Measurements from ENCODE around the gene ADI1. TPM values are rescaled to one million over a fixed set of nuclear protein-coding genes. Genes with fewer than 3 reads are reported as not detected.

The ADI1 gene
- total RNA-seq, 1 donor from 2014 or later = 21.6 TPM

GRCh38 chr2:3545788-3546478 is 26.6 kb upstream of the ADI1 start:
- no peak overlapping the region for H3K27ac Mint-ChIP-seq (ENCODE audit: unreplicated experiment)
- TF ChIP-seq, protein P1, sequence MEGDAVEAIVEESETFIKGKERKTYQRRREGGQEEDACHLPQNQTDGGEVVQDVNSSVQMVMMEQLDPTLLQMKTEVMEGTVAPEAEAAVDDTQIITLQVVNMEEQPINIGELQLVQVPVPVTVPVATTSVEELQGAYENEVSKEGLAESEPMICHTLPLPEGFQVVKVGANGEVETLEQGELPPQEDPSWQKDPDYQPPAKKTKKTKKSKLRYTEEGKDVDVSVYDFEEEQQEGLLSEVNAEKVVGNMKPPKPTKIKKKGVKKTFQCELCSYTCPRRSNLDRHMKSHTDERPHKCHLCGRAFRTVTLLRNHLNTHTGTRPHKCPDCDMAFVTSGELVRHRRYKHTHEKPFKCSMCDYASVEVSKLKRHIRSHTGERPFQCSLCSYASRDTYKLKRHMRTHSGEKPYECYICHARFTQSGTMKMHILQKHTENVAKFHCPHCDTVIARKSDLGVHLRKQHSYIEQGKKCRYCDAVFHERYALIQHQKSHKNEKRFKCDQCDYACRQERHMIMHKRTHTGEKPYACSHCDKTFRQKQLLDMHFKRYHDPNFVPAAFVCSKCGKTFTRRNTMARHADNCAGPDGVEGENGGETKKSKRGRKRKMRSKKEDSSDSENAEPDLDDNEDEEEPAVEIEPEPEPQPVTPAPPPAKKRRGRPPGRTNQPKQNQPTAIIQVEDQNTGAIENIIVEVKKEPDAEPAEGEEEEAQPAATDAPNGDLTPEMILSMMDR (IDR thresholded peaks at IDR 0.05; ENCODE audit: unreplicated experiment) = no peak
- no peaks in the 10 kb centered on the region for H3K27me3 Mint-ChIP-seq (ENCODE audit: unreplicated experiment)
- peaks cover 62% of the 10 kb centered on the region for H3K36me3 Mint-ChIP-seq (ENCODE audit: low read depth, unreplicated experiment)
- no peaks in the 10 kb centered on the region for H3K9me3 Mint-ChIP-seq (ENCODE audit: unreplicated experiment)
- DNase-seq (ENCODE audit: low spot score) = no peak
- H3K4me1 Mint-ChIP-seq (ENCODE audit: unreplicated experiment) = no peaks in the 10 kb centered on the region
- no peak overlapping the region for H3K4me3 Mint-ChIP-seq (ENCODE audit: unreplicated experiment)

GRCh38 chr2:3543023-3543683 is 23.8 kb upstream of the ADI1 start:
- no peak for DNase-seq (ENCODE audit: low spot score)
- no peak overlapping the region for H3K27ac Mint-ChIP-seq (ENCODE audit: unreplicated experiment)

DNA sequence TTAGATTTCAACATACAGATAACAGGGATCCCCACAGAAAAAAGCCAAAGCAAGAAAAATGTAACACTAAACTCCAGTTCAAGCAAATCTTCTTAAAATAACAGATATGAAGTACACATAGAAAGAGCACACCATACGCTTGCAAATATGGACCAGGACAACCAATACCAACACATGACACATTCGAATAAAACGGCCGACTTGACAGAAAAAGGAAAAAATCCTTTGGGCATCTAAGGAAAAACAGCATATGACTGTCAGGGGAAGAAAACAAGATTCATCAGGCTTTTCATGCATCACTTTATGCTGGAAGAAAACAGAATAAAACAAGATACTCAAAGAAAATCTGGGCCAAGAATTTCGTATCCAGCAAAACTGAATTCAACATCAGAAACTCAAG is 22.8 kb upstream of the ADI1 start:
- Mint-ChIP-seq H3K9me3 (ENCODE audit: unreplicated experiment) (no peaks in the 10 kb centered on the region), H3K27ac (ENCODE audit: unreplicated experiment) (no peak overlapping the region), H3K27me3 (ENCODE audit: unreplicated experiment) (no peaks in the 10 kb centered on the region), H3K4me1 (ENCODE audit: unreplicated experiment) (no peaks in the 10 kb centered on the region), H3K4me3 (ENCODE audit: unreplicated experiment) (no peak overlapping the region), H3K36me3 (ENCODE audit: low read depth, unreplicated experiment) (peaks cover 30% of the 10 kb centered on the region)
- no peak for DNase-seq (ENCODE audit: low spot score)
- TF ChIP-seq, protein P1 (IDR thresholded peaks at IDR 0.05; ENCODE audit: unreplicated experiment) = no peak

More at GRCh38 chr2:3543023-3543683, 23.8 kb upstream of the ADI1 start:
- H3K36me3 Mint-ChIP-seq (ENCODE audit: low read depth, unreplicated experiment) = peaks cover 35% of the 10 kb centered on the region
- no peaks in the 10 kb centered on the region for H3K9me3 Mint-ChIP-seq (ENCODE audit: unreplicated experiment)
- H3K4me3 Mint-ChIP-seq (ENCODE audit: unreplicated experiment) = no peak overlapping the region
- no peaks in the 10 kb centered on the region for H3K4me1 Mint-ChIP-seq (ENCODE audit: unreplicated experiment)
- H3K27me3 Mint-ChIP-seq (ENCODE audit: unreplicated experiment) = no peaks in the 10 kb centered on the region
- TF ChIP-seq, protein P1 (IDR thresholded peaks at IDR 0.05; ENCODE audit: unreplicated experiment) = no peak

- H3K27ac Mint-ChIP-seq (ENCODE audit: unreplicated experiment) = no peak overlapping the region
- peaks cover 3% of the 10 kb centered on the region for H3K4me1 Mint-ChIP-seq (ENCODE audit: unreplicated experiment)
- peaks cover 27% of the 10 kb centered on the region for H3K36me3 Mint-ChIP-seq (ENCODE audit: low read depth, unreplicated experiment)
- TF ChIP-seq, protein P1 (IDR thresholded peaks at IDR 0.05; ENCODE audit: unreplicated experiment) = no peak
- H3K27me3 Mint-ChIP-seq (ENCODE audit: unreplicated experiment) = peaks cover 1% of the 10 kb centered on the region
- H3K4me3 Mint-ChIP-seq (ENCODE audit: unreplicated experiment) = no peak overlapping the region
- DNase-seq (ENCODE audit: low spot score) = no peak
- no peaks in the 10 kb centered on the region for H3K9me3 Mint-ChIP-seq (ENCODE audit: unreplicated experiment)
Observed at GRCh38 chr2:3539836-3540235, 20.5 kb upstream of the ADI1 start.

Data from endothelial cell (in vitro differentiated cells).